ENCODE data around the gene AQP2.

AQP2 gene

GRCh38 chr12:49946086-49946485 is 4.5 kb upstream of the AQP2 start:
- no peak overlapping the region for H3K27ac ChIP-seq (ENCODE audit: low read depth, low read length)
- peaks cover 12% of the 10 kb centered on the region for H3K4me1 ChIP-seq (ENCODE audit: control insufficient read depth, low read length)
- H4K20me1 ChIP-seq (ENCODE audit: control insufficient read depth, insufficient read depth, low read depth, low read length) = no peaks in the 10 kb centered on the region
- no peaks in the 10 kb centered on the region for H3K9me2 ChIP-seq (replicated peaks; ENCODE audit: control insufficient read depth, low read length)
- H3K4me2 ChIP-seq (ENCODE audit: low read length) = no peak overlapping the region; the same call in 1 of the 2 replicates
- H3K36me3 ChIP-seq (ENCODE audit: control insufficient read depth, low read length) = no peaks in the 10 kb centered on the region
- no peaks in the 10 kb centered on the region for H3K27me3 ChIP-seq (ENCODE audit: control insufficient read depth, low read length)
- no peaks in the 10 kb centered on the region for H3K79me2 ChIP-seq (ENCODE audit: control insufficient read depth, low read length)
- 0 out of 2 replicates have a peak, but pooled peaks cover 2% of the 10 kb centered on the region for H3F3A ChIP-seq (ENCODE audit: control insufficient read depth, insufficient read depth)
- no peaks in the 10 kb centered on the region for H3K9me3 ChIP-seq (ENCODE audit: control insufficient read depth, insufficient read depth, low read length)
- TF ChIP-seq CTCF (IDR thresholded peaks at IDR 0.05; ENCODE audit: low read depth, low read length, poor library complexity, severe bottlenecking) (no peak), EZH2phosphoT487 (IDR thresholded peaks at IDR 0.05; ENCODE audit: borderline replicate concordance, low read length) (no peak)
- no peak overlapping the region for H3K4me3 ChIP-seq (ENCODE audit: low read length)

- Histone ChIP-seq H3K9me2 (replicated peaks; ENCODE audit: control insufficient read depth, low read length) (no peaks in the 10 kb centered on the region), H3K4me3 (ENCODE audit: low read length) (no peak overlapping the region), H3K27ac (ENCODE audit: low read depth, low read length) (no peak overlapping the region), H3K9me3 (ENCODE audit: control insufficient read depth, insufficient read depth, low read length) (no peaks in the 10 kb centered on the region), H3K27me3 (ENCODE audit: control insufficient read depth, low read length) (no peaks in the 10 kb centered on the region), H3F3A (ENCODE audit: control insufficient read depth, insufficient read depth) (0 out of 2 replicates have a peak, but pooled peaks cover 2% of the 10 kb centered on the region), H4K20me1 (ENCODE audit: control insufficient read depth, insufficient read depth, low read depth, low read length) (no peaks in the 10 kb centered on the region), H3K4me1 (ENCODE audit: control insufficient read depth, low read length) (peaks cover 12% of the 10 kb centered on the region), H3K4me2 (ENCODE audit: low read length) (no peak overlapping the region), H3K36me3 (ENCODE audit: control insufficient read depth, low read length) (no peaks in the 10 kb centered on the region), H3K79me2 (ENCODE audit: control insufficient read depth, low read length) (no peaks in the 10 kb centered on the region)
- no peak for TF ChIP-seq CTCF (IDR thresholded peaks at IDR 0.05; ENCODE audit: low read depth, low read length, poor library complexity, severe bottlenecking)
- TF ChIP-seq EZH2phosphoT487 (IDR thresholded peaks at IDR 0.05; ENCODE audit: borderline replicate concordance, low read length) = no peak
Measured at GRCh38 chr12:49946497-49946896, 4.0 kb upstream of the AQP2 start.

- H3K27ac ChIP-seq (ENCODE audit: low read depth, low read length) = no peak overlapping the region
- H3K4me3 ChIP-seq (ENCODE audit: low read length) = no peak overlapping the region
- 0 out of 2 replicates have a peak, but pooled peaks cover 2% of the 10 kb centered on the region for H3F3A ChIP-seq (ENCODE audit: control insufficient read depth, insufficient read depth)
- no peaks in the 10 kb centered on the region for H3K79me2 ChIP-seq (ENCODE audit: control insufficient read depth, low read length)
- H3K9me2 ChIP-seq (replicated peaks; ENCODE audit: control insufficient read depth, low read length) = no peaks in the 10 kb centered on the region
- no peaks in the 10 kb centered on the region for H3K9me3 ChIP-seq (ENCODE audit: control insufficient read depth, insufficient read depth, low read length)
- H3K27me3 ChIP-seq (ENCODE audit: control insufficient read depth, low read length) = no peaks in the 10 kb centered on the region
- H3K4me1 ChIP-seq (ENCODE audit: control insufficient read depth, low read length) = peaks cover 12% of the 10 kb centered on the region
- TF ChIP-seq CTCF (IDR thresholded peaks at IDR 0.05; ENCODE audit: low read depth, low read length, poor library complexity, severe bottlenecking) (no peak), EZH2phosphoT487 (IDR thresholded peaks at IDR 0.05; ENCODE audit: borderline replicate concordance, low read length) (no peak)
- H3K4me2 ChIP-seq (ENCODE audit: low read length) = no peak overlapping the region
- no peaks in the 10 kb centered on the region for H3K36me3 ChIP-seq (ENCODE audit: control insufficient read depth, low read length)
- no peaks in the 10 kb centered on the region for H4K20me1 ChIP-seq (ENCODE audit: control insufficient read depth, insufficient read depth, low read depth, low read length)
Measured at GRCh38 chr12:49947593-49948226, 2.8 kb upstream of the AQP2 start.
